Islet of Langerhans (tissue), 1 donor: Measurements from ENCODE around the gene MTFR1L.

Experiments used
- FAIRE-seq: peaks from one replicate; lab custom pipeline; 2011; peaks lifted over from hg19 to GRCh38; lab: Jason Lieb, UNC

Gene MTFR1L

GRCh38 chr1:25792115-25792514 is 27.6 kb upstream of the MTFR1L start:
- FAIRE-seq = no peak

DNA sequence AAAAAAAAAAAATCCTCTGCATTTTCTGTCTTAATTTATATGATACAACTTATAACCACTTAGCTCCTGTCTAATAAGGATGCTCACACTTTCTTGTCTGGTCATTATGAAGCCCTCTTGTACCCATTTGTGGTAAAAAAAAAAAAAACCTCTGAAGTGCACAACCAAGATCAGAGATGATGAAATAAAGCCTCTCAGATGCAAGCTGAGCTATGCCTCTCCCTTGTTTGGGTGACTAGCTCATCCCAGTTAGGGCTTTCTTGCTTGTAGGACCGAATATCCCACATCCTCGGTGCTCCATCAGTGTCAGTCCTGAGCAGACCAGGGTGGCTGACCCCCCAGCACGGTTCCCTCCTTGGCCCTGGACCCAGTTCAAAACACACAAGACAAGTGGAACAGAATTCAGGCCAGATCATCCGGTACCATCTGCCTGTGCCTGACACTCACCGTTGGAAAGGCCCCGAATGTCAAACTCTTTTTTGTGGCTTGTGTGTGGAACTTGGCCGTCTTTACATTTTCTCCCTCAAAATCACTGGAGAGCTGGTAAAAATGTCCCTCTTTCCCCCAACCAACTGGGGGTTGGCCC is 26.1 kb upstream of the MTFR1L start:
- no peak for FAIRE-seq

DNA sequence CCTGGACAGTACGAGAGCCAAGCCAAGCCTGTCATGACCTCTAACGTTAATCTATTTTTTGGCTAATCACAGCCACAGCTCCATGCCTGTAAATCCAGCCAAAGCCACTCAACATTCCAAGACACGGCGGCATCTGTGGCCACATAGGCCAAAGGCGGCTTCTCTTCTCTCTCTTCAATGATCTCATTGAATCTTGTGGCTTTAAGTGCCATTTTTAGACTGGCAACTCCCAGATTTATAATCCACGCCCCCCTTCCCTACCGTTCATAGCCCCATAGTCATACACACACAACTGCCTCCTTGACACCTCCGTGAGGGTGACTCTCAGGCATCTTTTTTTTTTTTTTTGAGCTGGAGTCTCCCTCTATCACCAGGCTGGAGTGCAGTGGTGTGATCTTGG is 25.4 kb upstream of the MTFR1L start:
- FAIRE-seq = no peak

- peak; percentile 9 for FAIRE-seq
These were observed 24.5 kb upstream of the MTFR1L start for GRCh38 chr1:25795211-25795610.

DNA sequence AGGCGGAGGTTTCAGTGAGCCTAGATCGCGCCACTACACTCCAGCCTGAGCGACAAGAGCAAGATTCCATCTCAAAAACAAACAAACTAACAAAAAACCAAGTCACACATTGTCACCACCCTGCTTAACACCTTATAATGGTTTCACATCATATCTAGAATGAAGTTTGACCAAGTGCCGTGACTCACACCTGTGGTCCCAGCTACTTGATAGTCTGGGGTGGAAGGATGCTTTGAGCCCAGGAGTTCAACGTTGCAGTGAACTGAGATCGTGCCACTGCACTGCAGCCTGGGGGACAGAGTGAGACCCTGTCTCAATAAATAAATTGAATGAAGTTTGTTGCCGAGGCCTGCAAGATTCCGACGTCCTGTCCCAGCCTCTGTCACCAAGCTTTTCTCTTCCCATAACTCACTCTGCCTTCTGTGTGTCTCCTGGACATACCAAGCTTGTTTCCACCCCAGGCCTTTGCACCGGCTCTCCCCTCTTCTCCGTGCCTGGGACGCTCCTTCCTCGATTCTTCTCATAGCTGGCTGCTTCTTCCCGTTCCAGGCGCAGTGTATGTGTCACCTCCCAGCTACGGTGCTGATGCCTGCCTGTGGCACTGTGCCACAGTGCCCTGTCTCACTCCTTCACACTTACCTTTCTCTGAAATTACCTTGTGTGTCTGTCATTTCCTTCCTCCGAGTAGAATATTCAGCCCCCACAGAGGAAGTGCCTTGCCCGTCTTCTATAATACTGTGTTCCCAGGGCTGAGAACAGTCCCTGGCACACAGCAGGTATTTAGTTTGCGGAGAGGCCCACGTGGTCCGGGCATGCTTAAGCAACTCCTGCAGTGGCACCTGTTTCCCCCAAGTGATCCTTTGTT is 23.6 kb upstream of the MTFR1L start:
- no peak for FAIRE-seq

GRCh38 chr1:25796811-25797458 is 22.8 kb upstream of the MTFR1L start:
- FAIRE-seq = peak; percentile 81

DNA sequence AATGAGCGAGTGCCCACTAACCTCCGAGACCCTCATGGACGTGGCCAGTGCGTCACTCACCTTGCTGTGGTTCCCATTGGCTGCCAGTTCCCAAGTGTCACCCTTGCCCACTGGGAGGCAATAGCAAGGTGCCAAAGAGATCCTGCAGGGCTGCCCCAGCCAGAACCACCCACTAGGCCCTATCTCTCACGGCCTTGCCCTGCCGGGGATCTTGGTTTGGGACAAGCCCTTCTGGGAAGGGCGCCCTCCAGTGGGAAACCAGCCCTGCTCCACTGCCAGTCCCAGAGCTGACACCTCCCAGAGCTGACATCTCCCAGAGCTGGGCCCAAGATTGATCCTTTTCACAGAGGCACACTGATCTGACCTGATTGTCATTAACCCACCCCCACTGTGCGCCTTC is 21.8 kb upstream of the MTFR1L start:
- no peak for FAIRE-seq

DNA sequence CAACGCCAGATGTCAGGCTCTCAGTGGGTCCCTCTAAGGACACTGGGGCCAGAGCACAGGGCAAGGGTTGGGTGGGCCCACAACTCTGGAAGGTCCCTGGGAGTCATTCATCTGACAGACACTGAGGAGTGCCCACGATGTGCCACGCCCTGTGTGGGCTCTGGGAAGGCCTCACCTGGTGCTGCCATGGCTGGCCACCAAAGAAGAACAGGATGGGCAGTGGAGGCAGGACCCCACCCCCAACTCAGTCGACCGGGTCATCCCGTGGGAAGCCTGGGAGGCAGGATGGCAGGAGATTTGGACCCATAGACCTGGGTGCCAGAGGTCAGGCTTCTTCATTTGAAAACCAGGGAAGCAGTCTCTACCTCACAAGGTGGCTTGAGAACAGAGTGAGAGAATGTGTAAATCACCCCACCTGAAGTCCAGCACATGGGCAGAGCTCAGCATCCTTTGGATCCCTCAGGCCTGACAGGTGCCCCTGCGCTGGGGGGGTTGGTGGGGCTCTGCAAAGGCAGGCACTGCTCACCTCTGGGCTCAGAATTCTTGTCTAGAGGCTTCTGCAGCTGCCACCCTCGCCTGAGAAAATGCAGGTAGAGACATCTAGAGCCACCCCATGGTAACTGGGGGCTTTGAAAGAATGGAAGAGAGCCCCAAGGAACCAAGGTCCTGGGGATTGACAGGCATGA is 20.9 kb upstream of the MTFR1L start:
- no peak for FAIRE-seq

DNA sequence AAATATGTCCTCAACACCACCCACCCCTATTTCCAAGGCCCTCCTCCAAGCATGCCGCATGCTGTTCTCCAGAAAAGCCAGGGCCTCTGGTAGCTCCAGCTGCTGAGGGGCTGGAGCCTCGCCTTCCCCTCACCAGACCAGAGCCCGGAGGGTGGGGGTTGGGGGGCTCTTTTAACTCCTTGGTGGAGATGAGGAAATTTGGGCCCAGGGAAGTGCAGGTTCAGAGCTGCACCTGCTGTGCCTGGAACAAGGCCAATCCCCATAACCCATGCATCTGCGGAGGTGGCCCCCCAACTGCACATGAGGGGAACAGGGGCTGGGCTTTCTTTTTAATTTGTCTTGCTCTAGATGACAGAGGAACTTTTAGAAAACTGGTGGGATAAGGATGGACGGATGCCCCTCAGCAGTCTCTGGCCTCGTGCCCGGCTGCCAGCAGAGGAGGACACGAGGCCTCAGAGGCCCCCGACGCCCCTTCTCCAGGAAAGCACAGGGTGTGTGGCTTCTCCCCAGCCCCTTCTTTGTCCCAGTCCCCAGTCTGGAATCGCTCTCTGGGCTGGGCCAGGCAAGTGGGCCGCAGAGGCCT is 20.3 kb upstream of the MTFR1L start:
- no peak for FAIRE-seq

GRCh38 chr1:25799935-25800702 is 19.6 kb upstream of the MTFR1L start, which contains the start of gene SELENON:
Gene SELENON (plus strand): TSS chr1:25800193. CDS start chr1:25800231, 38 bp downstream.
- no peak for FAIRE-seq

DNA sequence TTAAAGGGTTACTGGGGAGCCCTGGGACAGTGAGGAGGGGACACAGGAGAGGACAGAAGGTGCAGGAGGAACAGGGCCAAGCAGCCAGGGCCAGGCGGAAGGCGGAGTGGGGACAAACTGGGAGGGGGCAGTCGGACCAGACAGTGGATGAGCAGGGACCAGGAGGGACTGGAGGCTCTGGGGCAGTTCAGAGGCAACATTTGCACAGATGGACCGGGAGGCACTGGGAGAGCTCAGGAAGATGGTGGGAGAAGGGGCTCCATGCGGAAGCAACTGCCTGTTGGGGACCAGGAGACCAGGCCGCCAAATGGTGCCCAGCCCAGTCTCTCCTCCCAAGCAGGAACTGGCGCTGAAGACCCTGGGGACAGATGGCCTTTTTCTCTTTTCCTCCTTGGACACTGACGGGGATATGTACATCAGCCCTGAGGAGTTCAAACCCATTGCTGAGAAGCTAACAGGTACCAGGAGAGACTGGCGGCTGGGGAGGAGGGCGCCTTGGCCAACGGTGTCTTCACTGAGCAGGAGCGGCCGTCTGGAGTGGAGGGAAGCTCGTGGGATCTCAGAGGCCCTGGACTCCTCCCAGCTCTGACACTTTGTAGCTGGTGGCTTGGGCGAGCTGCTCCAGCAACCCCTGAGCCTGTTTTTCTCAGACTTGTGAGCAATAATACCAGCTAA is 18.9 kb upstream of the MTFR1L start:
- no peak for FAIRE-seq

- FAIRE-seq = no peak
These were observed 16.8 kb upstream of the MTFR1L start for GRCh38 chr1:25802915-25803314.

DNA sequence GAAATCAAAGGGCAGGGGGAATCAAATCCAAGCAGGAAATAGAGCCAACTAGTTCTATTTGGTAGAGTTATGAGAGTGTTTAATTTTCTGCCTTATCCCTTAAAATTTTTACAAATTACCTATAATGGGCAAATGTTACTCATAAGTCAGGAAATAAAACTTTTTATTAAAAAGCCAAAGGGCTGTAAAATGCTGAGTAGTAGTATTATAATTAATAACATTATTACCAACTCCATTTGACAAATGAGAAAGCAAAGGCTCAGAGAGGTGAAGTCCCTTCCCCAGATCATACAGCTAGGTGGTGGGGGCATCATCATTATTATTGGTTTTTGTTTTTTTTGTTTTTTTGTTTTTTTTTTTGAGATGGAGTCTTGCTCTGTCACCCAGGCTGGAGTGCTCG is 16.4 kb upstream of the MTFR1L start:
- FAIRE-seq = no peak

DNA sequence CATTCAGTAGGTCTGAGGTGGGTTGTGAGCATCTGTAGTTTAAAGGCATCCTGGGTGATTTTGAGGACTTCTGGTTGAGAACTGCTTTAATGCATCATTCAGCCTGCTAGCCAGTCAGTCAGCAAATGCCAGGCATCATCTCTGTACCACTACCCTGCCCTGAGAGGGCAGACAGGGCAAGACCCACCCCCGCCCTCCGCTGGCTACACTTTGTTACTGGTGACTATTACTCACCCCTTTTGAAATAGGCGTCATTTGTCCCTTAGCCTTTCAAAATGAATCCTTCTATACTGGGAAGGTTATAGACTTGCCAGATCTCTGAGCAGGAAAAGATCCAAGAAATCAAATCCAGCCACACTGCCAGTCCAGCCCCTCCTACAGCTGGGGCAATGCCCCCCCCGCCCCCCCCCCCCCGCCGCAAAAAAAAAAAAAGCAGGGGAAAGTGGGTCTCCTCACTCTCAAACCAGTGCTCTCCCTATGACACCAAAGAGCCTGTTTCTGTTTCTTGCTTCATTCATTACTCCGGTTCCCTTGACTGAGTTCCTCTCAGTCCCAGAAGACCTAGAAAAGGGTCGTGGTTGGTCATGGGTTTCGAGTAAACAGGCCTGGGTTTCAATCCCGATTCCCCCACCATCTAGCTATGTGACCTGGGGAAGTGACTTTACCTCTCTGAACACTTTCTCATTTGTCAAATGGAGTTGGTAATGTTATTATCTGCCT is 15.3 kb upstream of the MTFR1L start:
- FAIRE-seq = no peak

- no peak for FAIRE-seq
These were observed 14.5 kb upstream of the MTFR1L start for GRCh38 chr1:25804964-25805862.

DNA sequence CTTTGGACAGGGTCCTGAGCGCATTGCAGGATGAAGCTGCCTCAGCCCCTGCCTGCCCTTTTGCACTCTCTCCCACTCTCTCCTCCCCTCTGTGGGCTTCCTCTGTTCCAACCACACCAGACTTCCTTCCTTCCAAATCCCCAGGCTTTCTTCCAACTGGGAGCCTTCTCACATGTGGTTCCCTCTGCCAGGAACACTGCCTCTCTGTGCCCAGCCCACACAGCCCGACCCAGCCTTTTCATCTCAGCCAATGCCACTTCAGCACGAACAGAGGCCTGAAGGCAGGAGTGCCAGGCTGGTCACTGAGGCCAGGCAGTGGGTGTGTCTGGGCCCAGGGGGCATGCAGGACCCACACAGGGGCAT is 13.9 kb upstream of the MTFR1L start:
- FAIRE-seq = no peak

GRCh38 chr1:25806418-25806817 is 13.3 kb upstream of the MTFR1L start:
- no peak for FAIRE-seq

- FAIRE-seq = no peak
These were observed 12.0 kb upstream of the MTFR1L start for GRCh38 chr1:25807480-25808390.
